GM23248 (cell line): ENCODE data around the gene RPS17.
"Not testable (repeated sequence)": the region's sequence is repeated elsewhere in the genome, so short reads cannot be mapped to it uniquely, and the experiment has no call there.

Experiments
- EZH2 ChIP-seq: fragments of 200-600 bp; sonication (generic); IDR thresholded peaks from 2 replicates; pipeline ENCODE4 v1.6.1; 2018; ENCODE audit warnings: antibody characterized with exemption, mild to moderate bottlenecking; ENCODE audit not compliant: insufficient read depth, poor library complexity, severe bottlenecking
- EZH2phosphoT487 ChIP-seq: fragments of 200-600 bp; sonication (generic); IDR thresholded peaks from 2 replicates; pipeline ENCODE4 v1.6.1; 2018; ENCODE audit warnings: antibody characterized with exemption, moderate library complexity, mild to moderate bottlenecking, low read depth; ENCODE audit not compliant: insufficient read depth

DNA sequence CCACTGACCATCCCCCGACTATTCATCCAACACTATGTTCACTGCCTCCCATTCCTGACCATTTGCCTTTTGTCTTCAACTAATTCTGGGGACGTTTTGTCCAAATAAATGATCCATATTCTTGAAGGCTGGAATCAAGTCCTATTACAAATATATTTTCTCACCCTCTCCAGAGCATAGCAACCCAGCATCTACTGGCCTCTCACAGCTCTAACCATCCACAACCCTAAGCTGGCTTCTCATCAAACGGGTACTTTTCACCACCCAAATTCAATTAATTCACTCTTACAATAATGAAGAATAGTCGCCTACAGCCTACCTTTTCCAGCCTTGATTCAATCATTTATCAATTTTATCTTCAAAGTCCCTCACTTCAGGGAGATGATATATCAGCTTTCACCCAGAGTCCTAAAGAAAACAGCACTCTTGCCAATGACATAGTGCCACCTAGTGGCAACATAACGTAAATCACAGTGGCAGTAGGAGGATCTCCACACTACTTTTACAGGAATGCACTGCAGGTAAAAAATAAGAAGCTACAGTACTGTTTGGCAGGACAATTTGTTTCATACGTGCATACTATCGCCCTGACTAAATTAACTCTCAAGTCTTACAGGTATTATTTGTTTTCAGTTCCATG is 37.4 kb downstream of the RPS17 start:
- TF ChIP-seq EZH2, EZH2phosphoT487: not testable (repeated sequence)
